Endothelial cell of umbilical vein (primary cell): ENCODE measurements around the gene PLA2G6. TPM values are rescaled to one million over a fixed set of nuclear protein-coding genes. Genes with fewer than 3 reads are reported as not detected.

Experiments used
- BruUV-seq: library from RNA; stranded (reverse); fragments of 400-500 nt; replicated peaks from 2 replicates; lab custom pipeline; 2021; lab: Mats Ljungman, UMichigan
- CTCF ChIA-PET: fragments of 300-600, 350-600 bp; sonication (Branson Sonifier 250); formaldehyde crosslinking; loops from one replicate; lab custom pipeline; 2021; ENCODE audit warnings: antibody characterized with exemption, inconsistent platforms; lab: Charles Lee
- POLR2A ChIA-PET: fragments of 300-600, 350-600 bp; sonication (Branson Sonifier 250); formaldehyde crosslinking; loops from one replicate; lab custom pipeline; 2021; ENCODE audit warnings: antibody characterized with exemption, inconsistent platforms; lab: Charles Lee
- DNase-seq: peaks from one replicate; pipeline ENCODE4 v3.0.0-alpha.2; 2011; ENCODE audit warnings: low read depth, low spot score
- FAIRE-seq: peaks from 2 replicates; lab custom pipeline; 2011; peaks lifted over from hg19 to GRCh38; lab: Jason Lieb, UNC
- H2AFZ ChIP-seq: 2 replicates; pipeline ENCODE4 v1.6.0; 2012; ENCODE audit warnings: low read depth, low read length, control low read depth, inconsistent platforms
- H3K27ac ChIP-seq: 2 replicates; pipeline ENCODE4 v1.5.1; 2011; ENCODE audit warnings: low read depth, mild to moderate bottlenecking, control low read depth, low read length, moderate library complexity; ENCODE audit not compliant: insufficient read depth
- H3K27me3 ChIP-seq, 2 experiments: 2 replicates each; pipeline versions ENCODE4 v1.6.0 to v1.6.1; 2011; ENCODE audit warnings: low read length in 2 of 2, mixed read lengths in 1 of 2; ENCODE audit not compliant: control insufficient read depth in 2 of 2, insufficient read depth in 2 of 2
- H3K36me3 ChIP-seq, 2 experiments: 2 replicates in 1 of 2; 3 replicates in 1 of 2; pipeline ENCODE4 v1.5.1; 2011; ENCODE audit warnings: low read length in 2 of 2, mild to moderate bottlenecking in 1 of 2, moderate library complexity in 1 of 2; ENCODE audit not compliant: control insufficient read depth in 2 of 2, insufficient read depth in 2 of 2; ENCODE audit errors: extremely low read depth in 1 of 2
- H3K4me1 ChIP-seq: 3 replicates; pipeline ENCODE4 v1.5.1; 2011; ENCODE audit warnings: mild to moderate bottlenecking, low read length; ENCODE audit not compliant: control insufficient read depth, insufficient read depth; ENCODE audit errors: extremely low read depth
- H3K4me2 ChIP-seq: 2 replicates; pipeline ENCODE4 v1.6.1; 2011; ENCODE audit warnings: low read length, control low read depth, mixed read lengths; ENCODE audit not compliant: insufficient read depth
- H3K4me3 ChIP-seq, 3 experiments: fragments of 200-600 bp in 1 of 3; sonication (generic), shearing (Covaris generic) in 1 of 3; replicated peaks in 1 of 3; 2 replicates each; pipeline ENCODE4 v1.5.1; 2011 to 2016; ENCODE audit warnings: control low read depth in 3 of 3, low read length in 3 of 3, mild to moderate bottlenecking in 2 of 3, inconsistent platforms in 1 of 3, low read depth in 1 of 3, moderate library complexity in 1 of 3; ENCODE audit not compliant: insufficient read depth in 1 of 3
- H3K79me2 ChIP-seq: 2 replicates; pipeline ENCODE4 v1.6.0; 2012; ENCODE audit warnings: low read length, inconsistent platforms; ENCODE audit not compliant: control insufficient read depth, insufficient read depth
- H3K9ac ChIP-seq: replicated peaks from 2 replicates; pipeline ENCODE3; 2011; ENCODE audit warnings: low read length, control low read depth; ENCODE audit not compliant: insufficient read depth; ENCODE audit errors: extremely low read depth
- H3K9me1 ChIP-seq: replicated peaks from 3 replicates; pipeline ENCODE4 v1.6.0; 2011; ENCODE audit warnings: mild to moderate bottlenecking, low read length; ENCODE audit not compliant: control insufficient read depth, insufficient read depth; ENCODE audit errors: extremely low read depth
- H3K9me3 ChIP-seq: replicated peaks from 2 replicates; pipeline ENCODE4 v1.5.1; 2012; ENCODE audit warnings: low read length, inconsistent platforms; ENCODE audit not compliant: control insufficient read depth, insufficient read depth
- H4K20me1 ChIP-seq: replicated peaks from 2 replicates; pipeline ENCODE3; 2011; ENCODE audit warnings: mild to moderate bottlenecking, low read length; ENCODE audit not compliant: control insufficient read depth, insufficient read depth; ENCODE audit errors: extremely low read depth
- CTCF ChIP-seq, 2 donors: IDR thresholded peaks; 1 replicate in 1 of 2; 2 replicates in 1 of 2; pipeline ENCODE4 v1.5.1; 2011; ENCODE audit warnings: low read length in 2 of 2, mild to moderate bottlenecking in 2 of 2, moderate library complexity in 2 of 2, control low read depth in 1 of 2, inconsistent platforms in 1 of 2, low read depth in 1 of 2; ENCODE audit not compliant: insufficient read depth in 1 of 2; ENCODE audit errors: extremely low read depth in 1 of 2
- EZH2 ChIP-seq: IDR thresholded peaks from 2 replicates; pipeline ENCODE4 v1.6.1; 2012; ENCODE audit warnings: borderline replicate concordance, low read depth, mild to moderate bottlenecking, moderate library complexity, low read length, inconsistent platforms; ENCODE audit not compliant: severe bottlenecking
- GATA2 ChIP-seq: IDR thresholded peaks from 2 replicates; pipeline ENCODE4 v1.7.0; 2011; ENCODE audit warnings: low read depth, mild to moderate bottlenecking, moderate library complexity, mixed read lengths, low read length; ENCODE audit not compliant: insufficient read length, insufficient read depth
- MYC ChIP-seq: IDR thresholded peaks from one replicate; pipeline ENCODE4 v1.6.1; 2011; ENCODE audit warnings: mild to moderate bottlenecking, low read depth, low read length
- dilution Hi-C: fragments of 300-500 bp; cut with MboI; formaldehyde crosslinking; loops from one replicate; pipeline ENCODE4 v1.15.0; 2019; ENCODE audit warnings: low sequenced_read_pairs; ENCODE audit not compliant: extremely low pct_ligation_motif_present
- intact Hi-C: fragments of 100-400 bp; cut with micrococcal nuclease; formaldehyde crosslinking; loops from one replicate; pipeline ENCODE4 v1.10.0; 2022
- polyA plus RNA-seq, 4 experiments: library from polyadenylated mRNA; depleted of rRNA in 3 of 4; stranded (reverse) in 3 of 4; unstranded in 1 of 4; fragments of >200 nt; gene quantifications; 2 replicates each; pipeline versions ENCODE4 v1.2.1 to v1.2.3, GENCODE V29; 2011 to 2012; ENCODE audit warnings: missing spikeins in 1 of 4
- total RNA-seq: library from RNA; stranded (reverse); gene quantifications from 2 replicates; pipeline ENCODE4 v1.2.3, GENCODE V29; 2021

The PLA2G6 gene
- total and polyA plus RNA-seq, 2 donors (not counting 3 experiments of a cell fraction or from before 2014, with no cell fraction given), result 6.6 to 10.3 TPM

GRCh38 chr22:38070250-38070921 lies 111.2 kb downstream of the PLA2G6 start:
- Histone ChIP-seq H3K9ac (no peak overlapping the region), H3K4me1 (no peaks in the 10 kb centered on the region), H3K4me3 (no peak overlapping the region), H3K36me3 (peaks cover 0 to 14% of the 10 kb centered on the region in 2 experiments), H3K27ac (no peak overlapping the region), H2AFZ (no peak overlapping the region), H4K20me1 (no peaks in the 10 kb centered on the region), H3K79me2 (no peaks in the 10 kb centered on the region), H3K27me3 (no peaks in the 10 kb centered on the region), H3K4me2 (no peak overlapping the region), H3K9me1 (no peaks in the 10 kb centered on the region), H3K9me3 (no peaks in the 10 kb centered on the region)
- BruUV-seq, result no TSS peak
- DNase-seq, result no peak
- no peak for TF ChIP-seq MYC
- no peak for TF ChIP-seq GATA2
- no peak for TF ChIP-seq EZH2
- no peak for TF ChIP-seq CTCF (IDR thresholded peaks at IDR 0.05; ENCODE audit: extremely low read depth in 1 of 2, insufficient read depth in 1 of 2, low read depth in 1 of 2, low read length in 2 of 2)
- intact Hi-C loops (no loop called here), dilution Hi-C loops (no loop called here)
- ChIA-PET POLR2A (no interaction called here), CTCF (interaction anchor here (1.0 to 1.3 kb wide), 3 partner anchors 33 to 144 kb away, joined by 3 to 5 read pairs (median 3); no protein-coding TSS in a partner anchor)
- no peak for FAIRE-seq
